ENCODE results near the gene BSDC1.

GRCh38 chr1:32393136-32393535 is 1.1 kb downstream of the BSDC1 start:
- no peak for TF ChIP-seq CTCF (conservative IDR thresholded peaks at IDR 0.05; ENCODE audit: low read length)
- TF ChIP-seq EZH2phosphoT487 (IDR thresholded peaks at IDR 0.05; ENCODE audit: borderline replicate concordance), result no peak

Measured in Loucy (cell line).